GM19452 (cell line): ENCODE measurements around the gene SARNP.

Experiments used
- ATAC-seq: cut with Tn5 transposase; IDR thresholded peaks from one replicate; pipeline ENCODE4 v1.9.1; 2021; ENCODE audit not compliant: unreplicated experiment

The SARNP gene

DNA sequence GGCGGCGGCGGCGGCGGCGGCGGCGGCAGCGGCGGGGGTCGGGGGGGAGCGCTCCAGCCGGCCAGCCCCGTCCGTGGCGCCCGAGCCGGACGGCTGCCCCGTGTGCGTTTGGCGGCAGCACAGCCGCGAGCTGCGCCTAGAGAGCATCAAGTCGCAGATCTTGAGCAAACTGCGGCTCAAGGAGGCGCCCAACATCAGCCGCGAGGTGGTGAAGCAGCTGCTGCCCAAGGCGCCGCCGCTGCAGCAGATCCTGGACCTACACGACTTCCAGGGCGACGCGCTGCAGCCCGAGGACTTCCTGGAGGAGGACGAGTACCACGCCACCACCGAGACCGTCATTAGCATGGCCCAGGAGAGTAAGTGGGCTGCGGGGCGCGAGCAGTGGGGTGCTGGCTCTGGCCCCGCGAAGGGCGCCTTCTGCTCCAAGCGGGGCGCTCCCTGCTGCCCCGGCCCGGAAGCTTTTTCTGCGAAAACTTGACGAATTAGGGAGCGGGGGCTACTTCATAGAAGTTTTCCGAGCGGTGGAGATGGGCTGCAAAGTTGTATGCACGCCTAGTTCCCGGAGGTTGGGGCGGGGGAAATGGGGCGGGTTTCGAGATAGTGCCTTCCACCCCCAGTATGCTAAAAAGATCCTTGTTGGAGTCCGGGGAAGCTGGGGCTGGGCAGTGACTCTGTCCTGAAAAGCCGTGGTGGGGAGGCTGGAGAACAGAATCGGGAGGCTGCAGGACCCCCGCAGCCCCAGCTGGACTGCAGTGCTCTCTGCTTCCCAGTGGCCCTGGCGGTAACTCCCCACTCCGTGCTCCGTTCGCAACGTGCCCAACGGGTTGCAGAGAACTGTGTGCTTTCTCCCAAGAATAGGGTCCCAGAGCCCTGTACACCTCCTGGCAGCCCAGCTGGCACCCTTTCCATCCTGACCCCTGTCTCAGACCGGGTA lies 73.9 kb downstream of the SARNP start:
- peak; percentile 45 for ATAC-seq

- peak; percentile 20 for ATAC-seq
Measured at GRCh38 chr12:55742719-55743405, 74.7 kb downstream of the SARNP start, which contains the start of gene GDF11. Gene GDF11 (plus strand): TSS chr12:55743122. CDS start chr12:55743317, 195 bp downstream.

GRCh38 chr12:55741931-55742680 lies 75.4 kb downstream of the SARNP start:
- no peak for ATAC-seq

DNA sequence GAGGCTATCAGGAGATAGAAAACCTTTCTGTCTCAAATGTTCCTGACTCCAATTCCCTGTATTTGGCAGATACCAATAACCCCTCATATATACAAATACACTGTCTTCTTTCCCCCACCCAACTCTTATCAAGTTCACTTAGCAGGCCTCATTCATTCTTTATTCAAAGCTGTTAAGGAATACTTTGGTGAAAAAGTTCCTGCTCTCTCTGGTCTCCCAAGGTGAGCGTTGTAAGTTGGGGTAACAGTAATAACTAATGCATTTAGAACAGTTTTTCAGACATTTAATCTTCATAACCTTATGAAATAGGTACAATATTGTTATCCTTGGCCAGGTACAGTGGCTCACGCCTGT lies 78.5 kb downstream of the SARNP start:
- ATAC-seq = no peak

GRCh38 chr12:55738123-55739024 lies 79.2 kb downstream of the SARNP start:
- ATAC-seq = peak; percentile 82

DNA sequence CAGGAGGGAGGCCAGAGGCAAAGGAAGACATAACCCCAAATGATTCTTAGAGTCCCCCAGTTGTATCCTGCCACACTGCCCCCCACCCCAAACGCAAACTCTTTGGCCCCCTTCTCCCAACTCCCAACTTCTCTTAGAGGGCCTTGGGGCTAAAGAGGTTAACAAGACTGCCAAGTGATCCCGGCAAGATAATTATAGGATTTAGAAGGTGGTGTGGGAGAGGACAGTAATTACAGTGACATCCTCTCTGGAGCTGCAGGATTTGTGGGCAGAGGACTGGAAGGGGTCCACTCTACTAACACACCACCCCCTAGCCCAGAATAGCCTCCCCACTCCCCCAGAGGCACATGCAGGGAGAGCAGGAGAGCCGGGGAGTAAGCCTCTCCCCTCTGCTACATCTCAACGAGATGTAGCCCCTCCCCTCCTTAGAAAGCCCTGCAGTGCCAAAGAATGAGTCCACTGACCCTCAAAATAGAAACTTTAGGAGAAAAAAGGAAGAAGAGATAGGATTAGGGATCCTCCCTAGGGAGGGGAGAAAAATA lies 79.9 kb downstream of the SARNP start:
- no peak for ATAC-seq

DNA sequence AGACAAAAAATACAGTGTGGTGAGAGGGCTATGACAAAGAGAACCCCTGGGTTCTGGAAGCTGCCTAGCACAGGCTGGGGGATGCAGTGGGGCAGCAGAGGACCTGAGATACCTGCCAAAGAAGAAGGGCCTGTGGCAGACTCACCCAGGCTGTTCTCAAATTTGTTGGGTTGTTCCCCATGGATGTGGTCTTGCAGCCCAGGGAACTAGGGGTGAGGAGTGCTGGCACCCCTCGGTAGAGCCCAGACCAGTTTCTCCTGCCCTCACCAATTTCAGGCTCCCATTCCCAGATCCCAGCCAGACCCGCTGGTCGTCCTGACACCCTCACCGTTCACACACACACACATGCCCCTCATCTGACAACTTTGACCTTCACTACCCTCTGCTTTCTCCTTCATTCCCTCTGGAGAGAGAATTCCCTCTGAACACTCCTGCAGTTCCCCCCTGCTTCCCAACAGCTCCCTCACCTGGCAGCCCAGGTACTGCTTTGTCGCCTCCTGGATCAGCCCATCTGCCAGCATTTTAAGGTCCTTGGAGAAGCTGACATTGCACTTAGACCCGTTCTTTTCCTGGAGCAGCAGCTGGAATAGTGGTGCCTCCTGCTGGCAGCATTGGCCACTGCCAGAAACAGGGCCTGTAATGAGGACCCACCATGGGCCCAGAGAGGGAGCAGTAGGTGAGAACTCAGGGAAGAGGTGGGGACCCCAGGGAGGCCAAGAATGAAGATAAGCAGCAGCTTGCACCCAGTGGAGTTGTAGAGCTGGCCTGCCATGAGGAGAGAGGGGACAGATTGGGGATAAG lies 80.5 kb downstream of the SARNP start:
- no peak for ATAC-seq

DNA sequence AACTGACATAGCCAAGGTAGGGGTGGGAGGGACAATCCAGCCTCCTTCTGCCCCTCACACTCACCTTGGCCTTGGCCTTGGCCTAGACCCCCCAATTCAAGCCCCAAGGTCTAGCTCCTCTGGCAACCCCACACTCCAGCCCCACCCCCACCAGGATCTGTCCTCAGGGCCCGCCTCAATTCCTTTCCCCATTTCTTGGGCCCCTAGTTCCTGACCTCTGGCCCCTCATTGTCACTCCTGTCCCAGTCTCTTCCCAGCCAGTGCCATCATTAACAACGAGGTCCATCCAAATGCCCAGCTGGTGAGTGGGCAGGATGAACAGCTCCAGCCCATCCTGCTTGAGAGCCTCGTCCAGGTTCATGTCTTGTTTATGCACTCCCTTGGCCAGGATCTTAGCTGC lies 81.4 kb downstream of the SARNP start:
- ATAC-seq = no peak

DNA sequence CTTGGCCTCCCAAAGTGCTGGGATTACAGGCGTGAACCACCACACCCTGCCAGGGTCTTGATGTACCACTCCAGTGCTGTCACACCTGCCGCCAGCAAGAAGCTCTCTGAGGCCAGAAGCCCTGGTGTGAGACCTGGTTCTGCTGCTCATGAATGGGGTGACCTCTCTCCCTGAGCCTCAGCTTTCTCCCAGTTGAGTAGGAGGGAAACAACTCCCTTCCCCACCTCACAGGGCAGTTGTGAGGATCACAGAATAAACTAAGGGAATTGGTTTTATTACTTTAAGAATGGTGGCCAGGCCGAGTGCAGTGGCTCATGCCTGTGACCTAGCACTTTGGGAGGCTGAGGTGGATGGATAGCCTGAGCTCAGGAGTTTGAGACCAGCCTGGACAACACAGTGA lies 82.9 kb downstream of the SARNP start:
- ATAC-seq = no peak

DNA sequence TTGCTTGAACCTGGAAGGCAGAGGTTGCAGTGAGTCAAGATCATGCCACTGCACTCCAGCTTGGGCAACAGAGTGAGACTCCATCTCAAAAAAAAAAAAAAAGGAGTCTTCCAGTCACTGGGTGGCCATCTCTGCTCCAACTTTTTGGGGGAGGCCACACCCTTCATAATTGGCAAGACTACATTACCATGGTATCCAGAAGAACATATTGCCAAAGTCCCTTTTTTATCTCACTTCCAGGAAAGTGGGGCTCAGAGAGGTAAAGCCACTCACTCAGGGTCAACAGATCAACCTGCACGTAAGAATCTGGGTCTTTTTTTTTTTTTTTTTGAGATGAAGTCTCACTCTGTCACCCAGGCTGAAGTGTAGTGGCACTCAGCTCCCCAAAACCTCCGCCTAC lies 83.7 kb downstream of the SARNP start:
- ATAC-seq = no peak

DNA sequence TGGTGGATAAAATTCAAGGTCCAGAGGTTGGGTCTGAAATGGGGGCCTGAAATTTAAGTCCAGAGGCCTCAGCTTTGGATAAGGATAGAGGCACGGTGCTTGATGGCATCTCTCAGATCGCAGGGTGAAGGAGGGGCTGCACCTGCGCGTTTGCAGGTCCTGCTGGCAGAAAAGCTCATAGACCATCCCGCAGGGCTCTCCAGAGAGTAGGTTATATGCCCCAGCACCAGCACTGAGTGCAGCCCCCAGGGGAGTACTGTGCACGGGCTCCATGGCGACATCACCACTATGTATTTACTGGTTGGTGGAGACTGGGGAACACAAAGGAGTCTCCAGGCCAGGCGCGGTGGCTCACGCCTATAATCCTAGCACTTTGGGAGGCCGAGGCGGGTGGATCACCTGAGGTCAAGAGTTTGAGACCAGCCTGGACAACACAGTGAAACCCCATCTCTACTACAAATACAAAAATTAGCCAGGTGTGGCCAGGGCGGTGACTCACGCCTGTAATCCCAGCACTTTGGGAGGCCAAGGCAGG lies 84.4 kb downstream of the SARNP start:
- ATAC-seq = no peak

DNA sequence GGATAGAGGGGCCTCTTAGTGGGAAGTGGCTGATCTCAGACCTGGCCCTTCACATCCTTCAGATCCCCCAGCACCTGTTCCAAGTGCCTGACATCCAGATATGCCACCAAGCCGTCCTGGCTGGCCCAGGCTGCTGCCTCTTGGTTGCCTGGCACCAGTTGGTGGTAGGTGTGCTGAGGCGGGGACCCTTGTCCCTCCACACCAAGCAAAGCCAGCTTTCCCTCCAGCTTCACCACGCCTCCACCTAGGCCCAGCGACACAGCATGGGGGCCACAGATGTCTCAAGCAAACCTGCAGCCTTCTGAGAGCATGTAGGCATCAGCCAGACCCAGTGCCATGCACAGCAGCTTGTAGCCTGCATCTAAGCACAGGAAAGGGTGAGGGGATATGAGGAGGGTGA lies 85.2 kb downstream of the SARNP start:
- no peak for ATAC-seq

GRCh38 chr12:55729819-55730818 lies 87.4 kb downstream of the SARNP start:
- peak; percentile 42 for ATAC-seq

- peak; percentile 55 for ATAC-seq
Measured at GRCh38 chr12:55728939-55729818, 88.3 kb downstream of the SARNP start, which contains the start of gene CD63. Gene CD63 (minus strand): TSS chr12:55729009. CDS start chr12:55728341, 668 bp downstream.

DNA sequence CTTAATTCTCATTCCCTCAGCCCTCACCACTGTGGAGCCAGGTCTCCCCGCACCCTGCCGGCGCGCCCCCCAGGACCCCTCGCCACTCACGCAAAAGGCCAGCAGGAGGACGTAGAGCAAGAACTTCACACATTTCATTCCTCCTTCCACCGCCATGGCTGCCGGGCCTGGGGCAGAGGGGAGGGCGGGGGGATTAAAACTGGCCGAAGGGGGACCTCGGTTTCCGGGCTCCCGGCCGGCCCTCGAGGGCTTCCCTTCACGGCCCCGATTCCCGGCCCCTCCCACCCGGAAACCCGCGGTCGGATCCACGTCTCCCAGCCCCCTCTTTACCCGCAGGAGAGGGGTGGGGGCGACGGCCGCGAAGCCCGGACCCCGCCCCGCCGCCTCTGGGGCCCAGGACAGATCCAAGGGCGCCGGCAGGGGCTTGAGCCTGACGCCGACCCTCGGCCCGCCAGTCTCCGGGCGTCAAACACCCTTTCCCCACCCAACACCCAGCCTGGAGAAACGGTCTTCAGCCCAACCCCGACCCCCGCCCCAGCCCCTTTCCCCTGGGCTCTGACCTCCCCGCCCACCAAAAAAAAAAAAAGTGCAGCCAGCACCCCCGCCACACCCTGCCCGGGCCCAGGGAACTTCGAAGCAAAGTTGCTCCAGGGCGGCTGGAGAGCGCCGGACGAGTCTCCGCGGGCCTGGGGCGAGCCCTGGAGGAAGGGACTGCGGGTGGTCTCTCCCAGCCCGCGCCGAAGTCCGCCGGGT lies 89.2 kb downstream of the SARNP start:
- ATAC-seq = peak; percentile 23

- ATAC-seq = no peak
Measured at GRCh38 chr12:55727643-55728185, 89.8 kb downstream of the SARNP start.
